ENCODE data around the gene TBC1D16.

TBC1D16 gene

DNA sequence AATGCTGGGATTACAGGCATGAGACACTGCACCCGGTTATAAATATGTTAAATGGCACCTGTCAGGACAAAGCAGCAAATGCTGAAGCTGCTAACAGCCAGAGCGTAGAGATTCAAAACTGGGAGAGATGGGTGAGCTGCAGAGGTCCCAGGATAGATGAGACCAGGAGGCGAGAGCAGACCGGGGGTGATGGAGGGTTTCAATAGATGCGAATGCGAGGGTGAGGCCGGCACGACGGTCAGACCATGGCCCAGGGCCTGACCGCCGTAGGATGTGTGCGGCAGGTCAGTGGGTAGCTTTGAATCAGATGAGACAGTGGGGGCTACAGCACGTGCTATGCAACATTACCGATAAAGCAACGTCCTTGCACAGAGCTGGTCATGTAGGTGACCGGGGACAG lies 15.0 kb upstream of the TBC1D16 start:
- TF ChIP-seq, protein P1, sequence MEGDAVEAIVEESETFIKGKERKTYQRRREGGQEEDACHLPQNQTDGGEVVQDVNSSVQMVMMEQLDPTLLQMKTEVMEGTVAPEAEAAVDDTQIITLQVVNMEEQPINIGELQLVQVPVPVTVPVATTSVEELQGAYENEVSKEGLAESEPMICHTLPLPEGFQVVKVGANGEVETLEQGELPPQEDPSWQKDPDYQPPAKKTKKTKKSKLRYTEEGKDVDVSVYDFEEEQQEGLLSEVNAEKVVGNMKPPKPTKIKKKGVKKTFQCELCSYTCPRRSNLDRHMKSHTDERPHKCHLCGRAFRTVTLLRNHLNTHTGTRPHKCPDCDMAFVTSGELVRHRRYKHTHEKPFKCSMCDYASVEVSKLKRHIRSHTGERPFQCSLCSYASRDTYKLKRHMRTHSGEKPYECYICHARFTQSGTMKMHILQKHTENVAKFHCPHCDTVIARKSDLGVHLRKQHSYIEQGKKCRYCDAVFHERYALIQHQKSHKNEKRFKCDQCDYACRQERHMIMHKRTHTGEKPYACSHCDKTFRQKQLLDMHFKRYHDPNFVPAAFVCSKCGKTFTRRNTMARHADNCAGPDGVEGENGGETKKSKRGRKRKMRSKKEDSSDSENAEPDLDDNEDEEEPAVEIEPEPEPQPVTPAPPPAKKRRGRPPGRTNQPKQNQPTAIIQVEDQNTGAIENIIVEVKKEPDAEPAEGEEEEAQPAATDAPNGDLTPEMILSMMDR (conservative IDR thresholded peaks at IDR 0.05) = no peak
- H3K27ac ChIP-seq = no peak overlapping the region

DNA sequence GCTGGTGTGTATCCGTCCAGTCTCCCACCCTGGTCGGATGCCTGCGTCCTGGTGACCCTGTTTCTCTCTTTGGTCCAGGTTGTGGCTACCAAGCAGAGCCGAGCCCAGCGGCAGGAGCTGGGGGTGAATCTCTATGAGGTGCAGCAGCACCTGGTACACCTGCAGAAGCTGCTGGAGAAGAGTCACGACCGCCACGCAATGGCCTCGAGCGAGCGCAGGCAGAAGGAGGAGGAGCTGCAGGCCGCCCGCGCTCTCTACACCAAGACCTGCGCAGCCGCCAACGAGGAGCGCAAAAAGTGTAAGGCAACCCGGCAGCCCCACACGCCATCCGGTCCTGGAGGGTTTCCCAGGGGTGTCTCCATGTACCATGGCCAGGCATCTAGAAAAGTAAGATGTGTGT lies 14.3 kb upstream of the TBC1D16 start:
- TF ChIP-seq, protein P1 (conservative IDR thresholded peaks at IDR 0.05) = no peak
- no peak overlapping the region for H3K27ac ChIP-seq

DNA sequence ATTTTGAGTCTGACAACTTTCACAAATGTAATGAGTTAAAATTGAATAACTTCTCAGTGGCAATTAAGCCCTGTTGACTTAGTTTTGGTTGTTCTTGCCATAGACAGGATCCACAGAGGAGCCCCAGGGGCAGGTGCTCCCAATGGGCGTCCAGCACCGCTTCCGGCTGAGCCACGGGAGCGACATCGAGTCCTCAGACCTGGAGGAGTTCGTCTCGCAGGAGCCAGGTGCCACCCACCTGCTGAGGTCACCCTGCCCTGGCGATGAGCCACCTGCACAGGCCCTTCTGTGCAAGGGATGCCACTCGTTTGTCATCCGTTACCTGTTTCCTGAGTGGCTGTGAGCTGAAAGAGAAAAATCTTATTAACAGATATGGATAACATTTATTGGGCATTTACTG lies 11.5 kb upstream of the TBC1D16 start:
- TF ChIP-seq, protein P1 (conservative IDR thresholded peaks at IDR 0.05) = no peak
- H3K27ac ChIP-seq = peak overlapping the region; percentile 61; the same call in 1 of the 2 replicates

DNA sequence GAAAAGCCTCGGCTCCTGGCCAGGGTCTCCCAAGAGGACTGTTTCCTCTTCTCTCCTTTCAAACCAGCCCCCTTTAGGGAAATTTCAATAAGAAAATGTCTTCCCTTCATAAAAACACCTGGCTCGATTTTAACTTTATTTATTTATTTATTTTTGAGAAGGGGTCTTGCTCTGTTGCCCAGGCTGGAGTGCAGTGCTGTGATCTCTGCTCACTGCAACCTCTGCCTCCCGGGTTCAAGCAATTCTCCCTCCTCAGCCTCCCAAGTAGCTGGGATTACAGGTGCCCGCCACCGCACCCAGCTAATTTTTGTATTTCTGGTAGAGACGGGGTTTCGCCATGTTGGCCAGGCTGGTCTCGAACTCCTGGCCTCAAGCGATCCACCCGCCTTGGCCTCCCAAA lies 11.0 kb upstream of the TBC1D16 start:
- peak overlapping the region; percentile 61 for H3K27ac ChIP-seq

DNA sequence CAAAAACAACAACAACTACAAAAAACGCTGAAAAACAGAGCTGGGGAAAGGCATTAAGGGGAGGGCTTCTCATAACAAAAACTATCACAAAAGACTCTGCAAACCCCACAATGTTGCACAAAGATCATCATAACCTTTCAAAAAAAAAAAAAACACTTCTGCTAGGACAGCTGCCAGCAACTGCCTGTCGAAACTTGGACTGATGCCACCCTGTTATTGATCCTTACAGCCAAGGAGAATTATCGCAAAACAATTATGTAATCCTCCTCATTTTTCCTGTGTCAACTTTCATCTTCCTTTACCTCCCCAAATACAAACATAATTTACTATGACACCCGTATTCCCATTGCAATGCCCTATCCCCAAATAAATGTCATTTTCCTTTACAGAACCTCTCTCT lies 10.0 kb upstream of the TBC1D16 start:
- TF ChIP-seq, protein P1 (conservative IDR thresholded peaks at IDR 0.05) = no peak
- peak overlapping the region; percentile 61 for H3K27ac ChIP-seq

DNA sequence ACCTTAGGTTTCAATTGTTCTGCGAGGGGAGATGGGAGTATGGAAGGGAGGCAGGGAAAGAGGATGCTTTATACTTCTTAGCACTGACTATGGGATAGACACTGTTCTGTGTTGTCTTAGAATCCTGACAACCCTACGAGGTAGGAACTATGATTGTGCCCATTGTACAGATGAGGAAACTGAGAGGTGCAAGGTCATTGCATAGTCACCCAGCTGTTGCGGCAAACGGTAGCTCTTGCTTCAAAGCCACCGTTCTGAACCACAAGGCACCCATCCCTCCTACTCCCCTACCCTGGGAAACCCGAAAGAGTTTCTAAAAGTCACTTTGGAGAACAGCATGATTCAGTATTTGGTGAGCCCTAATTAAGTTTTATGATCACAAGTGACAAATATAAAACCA lies 8.3 kb upstream of the TBC1D16 start:
- TF ChIP-seq, protein P1 (conservative IDR thresholded peaks at IDR 0.05) = no peak
- H3K27ac ChIP-seq = no peak overlapping the region

DNA sequence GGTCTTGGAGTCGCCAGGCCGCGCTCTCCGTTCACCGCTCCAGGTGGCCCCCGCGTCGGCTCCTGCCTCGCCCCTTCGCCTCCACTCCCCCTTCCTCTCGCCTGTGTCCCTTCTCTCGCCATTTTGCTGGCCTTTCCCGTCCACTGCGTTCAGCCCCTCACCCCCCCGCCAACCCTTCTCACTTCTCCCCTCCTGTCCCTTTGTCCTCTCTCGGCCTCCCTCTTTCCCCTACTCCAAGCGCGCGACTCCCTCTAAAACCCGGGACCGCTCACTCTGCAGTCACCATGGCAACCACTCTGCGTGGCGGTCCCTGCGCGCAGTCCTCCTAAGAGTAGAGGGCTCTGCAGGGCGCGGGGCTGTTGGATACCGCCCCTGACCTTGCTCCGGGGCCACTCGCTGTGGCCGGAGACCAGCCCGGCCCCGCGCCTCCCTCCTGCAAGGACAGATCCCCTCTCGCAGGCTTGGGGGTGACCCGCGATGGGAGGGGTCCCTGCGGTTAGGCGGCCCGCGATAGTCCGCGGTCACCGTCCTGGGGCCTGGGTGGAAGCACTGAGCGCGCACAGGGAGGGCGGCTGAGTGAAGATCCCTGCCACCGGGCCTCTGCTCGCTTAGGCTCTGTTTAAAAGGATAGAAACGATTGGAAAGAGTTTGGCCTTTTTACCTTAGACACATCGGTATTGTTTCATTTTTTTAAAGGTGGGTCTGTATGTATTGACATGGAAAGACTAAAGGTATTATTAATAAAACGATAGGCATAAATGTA lies 1.2 kb upstream of the TBC1D16 start:
- TF ChIP-seq, protein P1 (conservative IDR thresholded peaks at IDR 0.05) = no peak
- peak overlapping the region; percentile 98 for H3K27ac ChIP-seq

DNA sequence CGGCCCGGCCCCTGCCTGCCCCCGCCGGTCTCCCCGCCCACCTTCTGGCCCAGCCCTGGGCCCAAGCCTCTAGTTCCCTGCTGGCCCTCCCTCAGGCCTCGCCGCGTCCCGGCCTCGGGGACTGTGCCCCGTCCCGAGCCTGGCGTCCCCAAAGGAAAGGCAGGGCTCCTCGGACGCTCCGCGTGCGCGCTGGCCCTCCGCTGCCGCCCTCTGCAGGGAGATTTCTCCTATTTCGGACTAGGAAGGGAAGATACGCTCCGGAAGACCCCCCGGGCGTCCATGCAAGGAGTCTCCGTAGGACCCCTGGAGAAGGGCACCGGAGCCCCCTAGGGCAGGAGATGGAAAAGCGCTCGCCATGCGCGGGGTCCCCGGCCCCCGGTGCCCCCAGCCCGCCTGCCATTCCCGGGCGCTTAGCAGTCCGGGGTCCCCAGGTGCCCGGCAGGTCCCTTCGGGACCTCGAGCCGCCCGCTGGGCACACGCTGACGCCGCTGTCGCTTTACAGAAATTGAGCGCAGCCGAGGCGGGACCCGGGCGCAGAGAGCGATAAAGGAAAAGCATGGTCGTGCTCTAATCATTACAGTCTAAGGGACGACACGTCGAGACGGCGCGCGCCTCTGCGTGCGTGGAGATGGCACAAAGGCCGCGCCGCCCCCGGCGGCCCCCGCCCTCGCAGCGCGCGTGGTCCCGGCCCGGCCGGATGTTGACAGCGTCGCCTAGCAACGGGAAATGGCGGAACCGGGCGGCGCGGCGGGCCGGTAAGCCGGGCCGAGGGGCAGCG lies 454 bp upstream of the TBC1D16 start, which contains the start of gene CCDC40:
CCDC40 (plus strand) TSS at position 706 of the 778 bp plus-strand sequence; CDS start at position 727, 21 bp downstream.
- peak within 1 kb of the TSS; percentile 98 for H3K27ac ChIP-seq
- TF ChIP-seq, protein P1 (conservative IDR thresholded peaks at IDR 0.05) = no peak
